Vagina (tissue), 2 donors: ENCODE measurements around the gene STXBP4. TPM values are rescaled to one million over a fixed set of nuclear protein-coding genes. Genes with fewer than 3 reads are reported as not detected.

Experiments
- DNase-seq, 2 donors: peaks; one replicate each; pipeline ENCODE4 v3.0.0-alpha.2; 2017; ENCODE audit errors: extremely low spot score in 2 of 2
- H3K27ac ChIP-seq: fragments of 200-600 bp; sonication (generic); one replicate; pipeline ENCODE4 v1.5.1; 2019
- H3K27me3 ChIP-seq: fragments of 200-600 bp; sonication (generic); one replicate; pipeline ENCODE4 v1.5.1; 2019
- H3K36me3 ChIP-seq, 2 donors: fragments of 200-600 bp; sonication (generic); one replicate each; pipeline ENCODE4 v1.5.1; 2017 to 2019
- H3K4me1 ChIP-seq: fragments of 200-600 bp; sonication (generic); one replicate; pipeline ENCODE4 v1.5.1; 2019
- H3K4me3 ChIP-seq, 2 donors: fragments of 200-600 bp; sonication (generic); 1 replicate in 1 of 2; 2 replicates in 1 of 2; pipeline ENCODE4 v1.5.1; 2016 to 2019
- H3K9me3 ChIP-seq: fragments of 200-600 bp; sonication (generic); one replicate; pipeline ENCODE4 v1.5.1; 2019
- POLR2A ChIP-seq, 2 donors: fragments of 450-650 bp; IDR thresholded peaks; one replicate each; pipeline ENCODE4 v1.6.1; 2017; ENCODE audit warnings: antibody characterized with exemption in 2 of 2, mild to moderate bottlenecking in 2 of 2, moderate library complexity in 2 of 2
- POLR2AphosphoS5 ChIP-seq, 2 donors: sonication (generic); formaldehyde crosslinking; IDR thresholded peaks; one replicate each; pipeline ENCODE4 v1.9.0; 2017; ENCODE audit warnings: antibody characterized with exemption in 2 of 2, mild to moderate bottlenecking in 2 of 2, low read depth in 1 of 2; ENCODE audit not compliant: insufficient read depth in 1 of 2
- intact Hi-C: fragments of 100-400 bp; cut with DNase I; formaldehyde crosslinking; loops from one replicate; pipeline ENCODE4 v1.15.1; 2023
- total RNA-seq: library from RNA; depleted of rRNA; stranded (reverse); fragments of >200 nt; gene quantifications from one replicate; pipeline ENCODE4 v1.2.3, GENCODE V29; 2016
- TF ChIP-seq, protein P1 (sequence below), 3 experiments: fragments of 450-650 bp in 2 of 3; fragments of 200-600 bp in 1 of 3; sonication (generic) in 1 of 3; IDR thresholded peaks; one replicate each; pipeline ENCODE4 v1.5.1; 2017 to 2019; ENCODE audit warnings: antibody characterized with exemption in 3 of 3, mild to moderate bottlenecking in 2 of 3, moderate library complexity in 2 of 3

The STXBP4 gene
- total RNA-seq, 1 donor from 2014 or later: 9.6 TPM

GRCh38 chr17:55122114-55122513, 153.5 kb downstream of the STXBP4 start:
- Histone ChIP-seq H3K4me1 (no peaks in the 10 kb centered on the region), H3K27me3 (no peaks in the 10 kb centered on the region), H3K36me3 (no peaks in the 10 kb centered on the region), H3K4me3 (no peak overlapping the region), H3K9me3 (no peaks in the 10 kb centered on the region), H3K27ac (no peak overlapping the region)
- TF ChIP-seq, protein P1, sequence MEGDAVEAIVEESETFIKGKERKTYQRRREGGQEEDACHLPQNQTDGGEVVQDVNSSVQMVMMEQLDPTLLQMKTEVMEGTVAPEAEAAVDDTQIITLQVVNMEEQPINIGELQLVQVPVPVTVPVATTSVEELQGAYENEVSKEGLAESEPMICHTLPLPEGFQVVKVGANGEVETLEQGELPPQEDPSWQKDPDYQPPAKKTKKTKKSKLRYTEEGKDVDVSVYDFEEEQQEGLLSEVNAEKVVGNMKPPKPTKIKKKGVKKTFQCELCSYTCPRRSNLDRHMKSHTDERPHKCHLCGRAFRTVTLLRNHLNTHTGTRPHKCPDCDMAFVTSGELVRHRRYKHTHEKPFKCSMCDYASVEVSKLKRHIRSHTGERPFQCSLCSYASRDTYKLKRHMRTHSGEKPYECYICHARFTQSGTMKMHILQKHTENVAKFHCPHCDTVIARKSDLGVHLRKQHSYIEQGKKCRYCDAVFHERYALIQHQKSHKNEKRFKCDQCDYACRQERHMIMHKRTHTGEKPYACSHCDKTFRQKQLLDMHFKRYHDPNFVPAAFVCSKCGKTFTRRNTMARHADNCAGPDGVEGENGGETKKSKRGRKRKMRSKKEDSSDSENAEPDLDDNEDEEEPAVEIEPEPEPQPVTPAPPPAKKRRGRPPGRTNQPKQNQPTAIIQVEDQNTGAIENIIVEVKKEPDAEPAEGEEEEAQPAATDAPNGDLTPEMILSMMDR (IDR thresholded peaks at IDR 0.05): no peak
- TF ChIP-seq POLR2AphosphoS5 (IDR thresholded peaks at IDR 0.05; ENCODE audit: insufficient read depth in 1 of 2, low read depth in 1 of 2) (no peak), POLR2A (IDR thresholded peaks at IDR 0.05) (no peak)
- intact Hi-C loops: no loop called here
- no peak for DNase-seq

DNA sequence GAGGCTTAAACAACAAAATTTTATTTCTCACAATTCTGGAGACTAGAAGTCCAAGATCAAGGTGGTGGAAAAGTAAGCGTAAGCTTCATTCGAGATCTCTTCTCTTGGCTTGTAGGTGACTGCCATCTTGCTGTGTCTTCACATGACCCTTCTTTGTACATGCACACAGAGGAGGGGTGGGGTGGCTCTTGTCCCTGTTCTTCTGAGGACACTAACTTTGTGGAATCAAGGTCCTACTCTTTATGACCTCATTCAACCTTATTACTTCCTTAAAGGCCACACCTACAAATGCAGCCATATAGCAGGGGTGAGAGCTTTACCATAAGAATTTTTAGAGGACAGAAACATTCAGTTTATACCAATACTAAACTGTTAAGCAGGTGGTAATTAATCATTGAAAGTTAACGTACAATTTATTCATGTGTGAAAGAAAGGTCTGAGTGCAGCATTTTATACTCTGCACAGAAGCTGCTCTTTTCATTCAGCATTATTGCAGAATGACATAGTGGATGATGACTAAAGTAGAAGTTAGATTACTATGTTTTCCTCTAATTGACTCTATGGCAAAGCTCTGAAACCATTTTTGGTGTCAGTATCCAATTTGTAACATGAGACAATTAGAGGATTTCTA, 156.3 kb downstream of the STXBP4 start:
- intact Hi-C loops: no loop called here

GRCh38 chr17:55133583-55133982, 165.0 kb downstream of the STXBP4 start:
- H3K27ac ChIP-seq: no peak overlapping the region
- H3K4me3 ChIP-seq: no peak overlapping the region
- H3K36me3 ChIP-seq: no peaks in the 10 kb centered on the region
- no peaks in the 10 kb centered on the region for H3K9me3 ChIP-seq
- H3K4me1 ChIP-seq: no peaks in the 10 kb centered on the region
- no peak for TF ChIP-seq POLR2AphosphoS5 (IDR thresholded peaks at IDR 0.05; ENCODE audit: insufficient read depth in 1 of 2, low read depth in 1 of 2)
- TF ChIP-seq, protein P1 (IDR thresholded peaks at IDR 0.05): no peak
- TF ChIP-seq POLR2A (IDR thresholded peaks at IDR 0.05): no peak
- DNase-seq: no peak
- intact Hi-C loops: no loop called here
- H3K27me3 ChIP-seq: no peaks in the 10 kb centered on the region

More for the DNA sequence above, 156.3 kb downstream of the STXBP4 start:
- Histone ChIP-seq H3K27ac (no peak overlapping the region), H3K36me3 (no peaks in the 10 kb centered on the region), H3K4me3 (no peak overlapping the region), H3K27me3 (no peaks in the 10 kb centered on the region), H3K4me1 (no peaks in the 10 kb centered on the region), H3K9me3 (no peaks in the 10 kb centered on the region)
- TF ChIP-seq POLR2A (IDR thresholded peaks at IDR 0.05) (no peak), POLR2AphosphoS5 (IDR thresholded peaks at IDR 0.05; ENCODE audit: insufficient read depth in 1 of 2, low read depth in 1 of 2) (no peak)
- TF ChIP-seq, protein P1 (IDR thresholded peaks at IDR 0.05): no peak
- no peak for DNase-seq

- no peaks in the 10 kb centered on the region for H3K36me3 ChIP-seq
- no peaks in the 10 kb centered on the region for H3K27me3 ChIP-seq
- no peak overlapping the region for H3K27ac ChIP-seq
- no peak for DNase-seq
- H3K4me3 ChIP-seq: no peak overlapping the region
- TF ChIP-seq POLR2AphosphoS5 (IDR thresholded peaks at IDR 0.05; ENCODE audit: insufficient read depth in 1 of 2, low read depth in 1 of 2) (no peak), POLR2A (IDR thresholded peaks at IDR 0.05) (no peak)
- TF ChIP-seq, protein P1 (IDR thresholded peaks at IDR 0.05): no peak
- H3K9me3 ChIP-seq: no peaks in the 10 kb centered on the region
- no peaks in the 10 kb centered on the region for H3K4me1 ChIP-seq
- intact Hi-C loops: no loop called here
These were observed 166.1 kb downstream of the STXBP4 start for GRCh38 chr17:55134486-55135157.

DNA sequence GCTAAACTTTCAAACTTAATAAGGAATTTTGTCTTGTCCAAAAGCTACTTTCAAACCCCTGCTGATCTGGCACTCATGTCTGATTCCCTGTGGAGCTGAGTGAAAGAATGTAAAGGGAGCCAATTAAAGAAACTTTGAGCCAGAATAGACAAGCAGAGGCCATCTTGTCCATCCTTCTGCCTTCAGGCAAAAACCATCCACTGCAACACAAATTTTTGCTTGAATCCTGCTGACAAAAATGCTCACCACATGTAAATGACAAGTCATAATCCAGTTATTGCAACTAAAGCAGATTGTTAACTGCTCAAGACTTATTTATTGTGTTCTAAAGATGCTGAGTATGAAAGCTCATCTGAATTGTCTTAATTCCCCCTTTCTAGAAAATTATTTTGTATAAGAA, 172.2 kb downstream of the STXBP4 start:
- H3K9me3 ChIP-seq: no peaks in the 10 kb centered on the region
- H3K27ac ChIP-seq: no peak overlapping the region
- intact Hi-C loops: no loop called here
- H3K36me3 ChIP-seq: no peaks in the 10 kb centered on the region
- no peak for TF ChIP-seq POLR2A (IDR thresholded peaks at IDR 0.05)
- no peak for TF ChIP-seq POLR2AphosphoS5 (IDR thresholded peaks at IDR 0.05; ENCODE audit: insufficient read depth in 1 of 2, low read depth in 1 of 2)
- no peaks in the 10 kb centered on the region for H3K4me1 ChIP-seq
- H3K4me3 ChIP-seq: no peak overlapping the region
- no peaks in the 10 kb centered on the region for H3K27me3 ChIP-seq
- no peak for DNase-seq
